ENCODE data around the gene ABRACL. TPM values are rescaled to one million over a fixed set of nuclear protein-coding genes. Genes with fewer than 3 reads are reported as not detected.

The ABRACL gene
- total RNA-seq, 1 donor from 2014 or later: 82.8 TPM

DNA sequence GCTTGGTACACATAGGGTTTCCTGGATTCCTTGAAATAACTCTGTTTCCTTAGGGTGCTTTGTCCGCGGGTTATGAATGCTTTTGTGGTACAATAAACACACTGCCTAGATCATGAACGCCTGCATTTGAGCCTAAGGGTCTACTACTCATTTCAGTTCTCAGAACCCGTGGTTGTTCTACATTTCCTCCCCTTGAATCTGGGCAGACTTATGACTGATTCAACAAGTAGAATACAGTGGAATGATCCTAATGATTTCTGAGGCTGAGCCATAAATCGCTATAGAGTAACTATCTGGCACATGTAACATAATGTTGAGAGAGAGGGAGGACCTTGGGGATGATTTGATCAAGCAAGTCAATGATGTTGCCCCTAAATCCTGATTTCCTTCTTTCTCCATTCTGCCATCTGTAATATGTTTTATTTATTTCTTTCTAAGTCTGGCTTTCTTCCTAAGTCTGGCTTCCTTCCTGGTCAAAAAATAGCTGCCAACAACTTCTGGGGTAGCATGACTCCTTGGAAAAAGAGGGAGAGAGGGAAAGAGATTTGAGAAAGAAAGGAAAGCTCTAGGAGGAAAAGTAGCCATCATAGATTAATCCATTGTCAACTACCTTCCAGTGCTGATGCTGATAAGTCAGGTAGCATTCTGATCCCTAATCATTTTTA is 23.0 kb downstream of the ABRACL start:
- no peak for DNase-seq (ENCODE audit: extremely low read depth, low read depth, low spot score)

DNA sequence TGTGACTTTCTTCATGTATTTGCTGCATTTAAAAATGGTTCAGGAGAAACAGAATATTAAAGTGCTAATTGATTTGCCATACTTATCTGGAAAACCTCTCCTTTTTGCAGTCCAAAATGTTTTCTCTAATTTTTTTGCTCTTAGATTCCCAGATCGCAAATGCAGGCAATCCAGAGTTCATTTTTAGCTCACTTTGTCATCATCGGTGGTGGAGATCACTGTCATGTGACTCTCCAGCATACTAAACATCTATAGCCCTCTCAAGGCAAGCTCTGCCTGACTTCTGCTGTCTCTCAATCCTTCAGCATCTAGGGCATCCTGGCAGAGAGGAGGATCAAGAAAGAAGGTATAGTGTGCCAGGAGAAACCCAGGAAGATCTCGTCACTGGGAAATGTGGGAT is 24.8 kb downstream of the ABRACL start:
- DNase-seq (ENCODE audit: extremely low read depth, low read depth, low spot score): no peak

DNA sequence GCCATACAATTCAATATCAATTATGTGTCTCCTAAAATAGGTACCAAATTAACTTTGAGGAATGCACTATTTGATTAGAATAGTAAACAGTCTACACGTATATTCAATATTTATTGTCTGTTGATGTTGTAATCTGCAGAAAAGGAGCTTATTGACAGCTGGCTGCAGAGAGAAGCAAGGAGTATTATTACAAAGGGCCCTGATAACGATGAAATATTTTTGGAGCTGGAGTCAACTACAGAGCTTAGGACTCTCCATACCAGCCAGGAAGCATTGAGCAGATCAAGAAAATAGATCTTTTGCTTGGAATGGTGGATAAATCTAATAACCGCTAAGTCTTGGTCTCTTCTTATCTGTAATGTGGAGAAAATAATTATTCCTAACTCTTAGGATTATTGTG is 25.5 kb downstream of the ABRACL start:
- no peak for DNase-seq (ENCODE audit: extremely low read depth, low read depth, low spot score)

DNA sequence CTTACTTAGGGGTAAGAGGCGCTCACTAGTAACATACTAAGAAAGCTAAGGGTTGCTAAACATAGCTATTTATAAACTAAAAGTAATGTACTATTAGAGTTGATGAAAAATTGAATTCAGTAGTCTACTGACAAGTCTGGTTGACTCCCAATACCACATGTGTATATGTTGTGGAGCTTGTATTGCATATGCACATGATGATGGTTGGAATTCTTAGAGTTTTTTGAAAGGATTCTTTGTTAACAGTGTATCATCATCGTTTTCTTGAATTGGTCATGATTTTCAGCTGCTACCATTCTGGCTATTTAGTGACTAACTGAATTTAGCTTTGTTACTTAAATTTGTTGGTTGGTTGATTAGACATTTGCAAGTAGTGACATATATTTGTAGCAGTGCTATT is 27.2 kb downstream of the ABRACL start:
- DNase-seq (ENCODE audit: extremely low read depth, low read depth, low spot score): no peak

DNA sequence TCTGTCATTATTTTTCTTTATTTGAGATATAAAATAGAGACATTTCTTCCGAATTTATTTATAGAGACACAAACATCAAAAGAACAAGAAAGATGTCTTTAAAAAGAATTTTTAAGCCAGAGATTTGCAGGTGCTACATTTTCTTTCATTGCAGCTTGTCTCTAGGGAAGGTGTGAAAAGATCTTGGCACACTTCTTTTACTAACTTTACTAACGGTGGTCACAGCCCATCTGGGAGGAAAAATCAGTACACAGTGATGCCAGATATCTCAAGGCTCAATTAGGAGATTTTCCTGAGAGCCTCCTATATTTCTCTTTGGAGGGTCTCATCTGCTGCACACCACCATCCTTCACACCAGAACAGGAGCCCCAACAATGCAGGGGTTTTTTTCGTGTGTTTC is 29.5 kb downstream of the ABRACL start:
- no peak for DNase-seq (ENCODE audit: extremely low read depth, low read depth, low spot score)

DNA sequence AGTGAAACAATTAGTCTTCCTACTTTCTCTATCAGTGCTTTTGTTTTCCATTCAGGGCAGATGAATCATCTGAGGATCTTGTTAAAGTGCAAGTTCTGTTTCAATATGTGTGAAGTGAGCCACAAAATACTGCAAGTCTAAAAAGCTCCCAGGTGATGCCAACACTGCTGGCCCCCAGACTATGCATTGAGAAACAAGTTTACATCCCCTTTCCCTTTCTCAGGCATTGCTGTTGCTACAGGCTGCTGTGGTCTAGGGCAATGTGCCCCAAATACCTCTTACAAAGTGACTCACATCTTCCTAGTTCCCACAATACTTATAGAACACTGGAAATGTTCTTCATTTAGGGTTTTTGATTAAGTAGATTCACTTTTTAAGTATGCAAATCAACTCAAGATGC is 31.8 kb downstream of the ABRACL start:
- no peak for DNase-seq (ENCODE audit: extremely low read depth, low read depth, low spot score)

DNA sequence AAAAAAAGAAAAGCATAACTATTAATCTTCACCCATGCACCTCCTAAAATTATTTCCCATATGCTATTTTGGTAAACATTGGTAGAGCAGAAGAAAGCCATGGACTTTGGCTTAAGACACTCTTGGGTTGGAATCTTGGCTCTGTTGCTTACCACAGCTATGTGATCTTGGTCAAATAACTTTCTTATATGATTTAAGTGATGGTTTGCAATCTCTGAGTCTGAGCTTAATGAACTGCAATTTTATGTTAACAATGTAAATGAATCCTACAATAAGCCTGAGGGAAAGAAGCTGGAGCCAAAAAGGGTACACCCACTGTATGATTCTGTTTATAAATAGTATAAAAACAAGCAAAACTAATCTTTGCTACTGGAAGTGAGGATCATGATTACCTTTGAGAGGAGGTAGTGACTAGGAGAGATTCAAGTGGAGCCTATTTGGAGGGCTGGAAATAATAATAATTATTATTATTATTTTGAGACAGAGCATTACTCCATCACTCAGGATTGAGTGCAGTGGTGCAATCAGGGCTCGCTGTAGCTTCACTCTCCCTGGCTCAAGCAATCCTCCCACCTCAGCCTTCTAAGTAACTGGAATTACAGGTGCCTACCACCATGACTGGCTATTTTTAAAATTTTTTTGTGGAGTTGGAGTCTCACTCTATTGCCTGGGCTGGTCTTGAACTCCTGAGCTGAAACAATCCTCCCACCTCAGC is 34.5 kb downstream of the ABRACL start:
- no peak for DNase-seq (ENCODE audit: extremely low read depth, low read depth, low spot score)

DNA sequence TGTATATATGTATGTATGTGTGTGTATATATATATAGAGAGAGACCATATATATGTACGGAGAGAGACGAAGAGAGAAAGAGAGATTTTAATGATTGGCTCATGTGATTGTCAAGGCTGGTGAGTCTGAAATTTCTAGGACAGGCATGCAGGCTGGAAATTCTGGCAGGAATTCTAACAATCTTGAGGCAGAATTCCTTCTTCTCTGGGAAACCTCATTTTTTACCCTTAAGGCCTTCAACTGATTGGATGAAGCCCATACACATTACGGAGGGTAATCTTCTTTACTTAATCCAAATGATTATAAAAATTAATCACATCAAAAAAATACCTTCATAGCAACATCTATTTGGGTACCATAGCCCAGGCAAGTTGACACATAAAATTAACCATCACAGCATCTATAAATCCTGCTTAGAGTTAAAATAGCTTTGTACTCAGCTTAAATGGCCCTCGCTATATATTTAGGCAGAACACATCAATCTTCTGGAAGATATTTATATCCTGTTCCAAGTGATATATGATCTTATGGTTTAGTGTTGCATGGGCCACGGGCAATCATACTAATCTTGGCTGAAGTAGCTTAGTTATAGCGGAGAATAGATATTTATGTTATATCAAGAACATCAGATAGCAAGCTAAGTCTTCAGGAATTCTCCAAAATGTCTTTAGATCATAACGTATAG is 36.6 kb downstream of the ABRACL start:
- no peak for DNase-seq (ENCODE audit: extremely low read depth, low read depth, low spot score)

DNA sequence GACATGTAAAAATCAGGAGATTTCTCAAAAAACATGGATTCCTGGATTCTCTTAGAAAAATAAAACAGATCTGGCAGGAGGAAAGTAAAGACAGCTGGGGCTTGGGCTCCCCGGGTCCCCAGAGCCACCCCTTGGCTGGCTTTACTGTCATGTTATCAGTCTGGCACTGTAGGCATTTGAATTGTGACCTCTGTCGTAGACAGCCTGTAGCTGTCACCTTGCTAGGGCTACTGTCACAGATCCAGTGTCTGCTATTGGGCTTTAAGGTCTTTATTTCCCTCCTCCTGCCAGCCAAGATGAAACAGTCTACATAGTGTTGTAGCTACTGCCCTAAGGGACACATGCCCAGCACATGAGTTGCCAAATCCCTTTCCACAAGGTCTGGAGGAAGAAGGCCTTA is 37.5 kb downstream of the ABRACL start:
- no peak for DNase-seq (ENCODE audit: extremely low read depth, low read depth, low spot score)

DNA sequence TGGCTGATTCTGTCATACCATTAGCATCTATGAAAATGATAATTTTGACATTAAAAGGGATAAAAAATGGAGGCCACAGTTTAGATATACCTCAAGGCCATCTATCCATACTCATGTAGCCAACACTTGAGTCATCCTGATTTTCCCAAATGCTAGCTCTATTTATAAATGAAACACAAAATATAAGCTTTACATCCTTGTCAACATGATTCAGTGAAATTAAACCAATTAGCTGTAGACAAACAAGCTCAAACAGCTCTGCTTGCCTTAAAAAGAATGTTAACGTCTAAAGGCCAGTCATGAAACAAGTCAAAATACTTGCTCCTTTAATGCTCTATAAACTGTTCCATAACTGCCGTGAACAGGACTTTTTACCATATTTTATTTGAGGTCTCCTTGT is 40.3 kb downstream of the ABRACL start:
- DNase-seq (ENCODE audit: extremely low read depth, low read depth, low spot score): no peak

DNA sequence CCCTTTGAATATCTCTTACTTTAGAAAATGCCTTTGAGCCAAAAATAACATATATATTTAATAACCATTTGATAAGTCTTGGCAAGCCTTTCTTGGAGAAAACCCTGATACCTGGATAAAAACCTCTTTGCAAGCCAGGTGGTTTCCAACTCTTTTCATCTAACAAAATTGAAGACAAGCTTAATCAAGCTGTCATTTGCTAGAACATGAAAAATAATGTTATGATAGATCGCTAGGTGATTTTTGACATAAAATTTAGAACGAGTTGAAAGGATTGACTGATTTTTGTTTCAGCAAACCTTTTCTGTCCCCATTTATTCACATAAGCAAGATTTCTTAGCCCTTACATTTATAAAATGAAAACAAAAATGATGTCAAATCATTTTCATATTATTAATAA is 44.6 kb downstream of the ABRACL start:
- DNase-seq (ENCODE audit: extremely low read depth, low read depth, low spot score): no peak

DNA sequence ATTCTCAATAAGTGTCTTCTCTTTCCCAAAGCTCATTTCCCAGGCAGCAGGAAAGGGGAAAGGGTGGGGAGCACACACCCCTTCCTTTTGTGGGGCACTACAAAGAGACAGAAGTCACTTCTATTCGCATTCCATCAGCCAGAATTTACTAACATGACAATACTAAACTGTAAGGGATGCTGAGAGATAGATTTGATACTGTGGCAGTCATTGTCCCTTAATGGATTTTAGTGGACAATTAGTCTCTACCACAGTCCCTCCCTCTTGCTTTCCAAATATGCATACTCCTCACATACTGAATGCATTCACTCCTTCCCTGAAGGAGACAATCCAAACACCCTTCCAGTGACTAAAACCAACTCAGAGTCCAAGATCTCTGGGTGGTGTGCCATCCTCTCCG is 50.5 kb downstream of the ABRACL start:
- no peak for DNase-seq (ENCODE audit: extremely low read depth, low read depth, low spot score)

DNA sequence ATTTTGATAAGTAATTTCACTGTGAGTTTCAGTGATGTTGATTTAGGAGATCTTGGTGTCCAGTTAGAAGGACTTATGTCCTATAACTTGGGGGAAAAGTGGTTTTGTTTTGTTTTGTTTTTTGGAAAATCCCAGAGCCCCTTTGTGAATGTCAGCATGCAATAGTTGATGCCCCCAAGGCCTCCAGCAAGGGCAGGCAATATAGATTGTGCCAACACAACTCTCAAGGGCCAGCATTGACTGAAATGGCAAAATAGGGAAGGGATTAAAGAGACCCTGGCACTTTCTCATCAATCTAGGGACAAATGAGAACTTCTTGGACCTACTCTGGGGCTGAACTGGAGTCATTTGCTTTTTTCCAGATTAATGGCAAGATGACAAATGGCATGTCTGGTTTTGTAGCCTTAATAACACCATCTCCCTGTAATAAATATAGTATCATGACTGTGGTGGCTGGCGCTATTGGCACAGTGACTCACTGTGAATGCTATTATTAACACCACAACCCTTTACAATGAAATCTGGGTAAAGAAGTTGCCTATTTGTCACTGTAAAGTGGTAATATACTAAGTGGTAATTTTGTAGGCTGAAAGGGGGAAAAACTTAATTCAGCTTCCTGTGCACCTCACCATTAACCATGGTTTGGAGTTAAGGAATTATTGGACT is 51.8 kb downstream of the ABRACL start:
- DNase-seq (ENCODE audit: extremely low read depth, low read depth, low spot score): no peak

DNA sequence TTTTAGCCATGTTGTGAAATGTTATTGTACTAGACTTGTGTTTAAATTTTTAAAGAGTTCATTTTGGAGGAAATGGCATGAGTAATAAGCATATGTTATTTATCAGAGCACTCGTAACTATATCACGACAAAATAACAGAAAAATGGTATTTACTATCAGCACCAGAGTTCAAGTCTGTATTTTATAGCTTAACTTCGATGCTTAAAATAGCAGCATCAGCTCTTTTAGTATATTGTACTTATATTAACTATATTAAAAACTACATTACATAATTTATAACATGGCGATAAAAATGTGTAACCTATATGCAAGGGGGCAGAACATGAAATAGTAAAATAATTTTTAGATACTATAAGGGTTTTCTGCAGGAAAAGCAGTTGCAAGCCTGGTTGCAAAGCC is 52.9 kb downstream of the ABRACL start:
- DNase-seq (ENCODE audit: extremely low read depth, low read depth, low spot score): no peak

DNA sequence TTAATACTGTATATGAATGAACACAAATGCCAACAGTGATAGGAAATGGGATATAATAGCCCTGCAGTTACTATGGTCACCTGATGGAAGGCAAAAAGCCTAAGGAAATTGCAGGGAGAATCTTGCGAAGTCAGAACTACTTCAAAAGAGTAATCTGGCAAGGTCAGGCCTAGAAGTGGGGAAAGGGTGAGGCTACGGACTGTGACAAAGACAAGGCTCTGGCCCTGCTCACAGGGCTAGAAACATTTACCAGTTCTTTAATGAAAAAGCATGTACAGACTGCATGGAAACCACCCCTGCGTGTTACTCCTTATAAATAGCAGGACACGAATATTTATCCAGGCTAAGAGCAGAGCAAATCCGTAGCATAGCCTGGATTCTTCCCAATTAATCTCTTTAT is 53.8 kb downstream of the ABRACL start:
- DNase-seq (ENCODE audit: extremely low read depth, low read depth, low spot score): no peak

DNA sequence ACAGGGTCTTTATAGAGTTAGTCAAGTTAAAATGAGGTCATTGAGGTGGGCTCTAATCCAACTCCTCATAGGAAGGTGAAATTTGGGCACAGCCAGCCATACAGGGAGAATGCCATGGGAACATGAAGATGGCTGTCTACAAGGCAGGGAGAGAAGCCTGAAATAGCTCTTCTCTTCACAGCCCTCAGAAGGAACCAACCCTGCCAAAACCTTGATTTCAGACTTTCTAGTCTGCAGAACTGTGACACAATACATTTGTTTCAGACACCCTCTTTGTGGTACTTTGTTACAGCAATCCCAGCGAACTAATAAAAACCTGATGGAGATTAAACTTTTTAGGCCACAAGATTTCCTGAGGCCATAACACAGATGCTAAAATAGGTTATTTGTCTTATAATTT is 63.3 kb downstream of the ABRACL start:
- no peak for DNase-seq (ENCODE audit: extremely low read depth, low read depth, low spot score)

Other genes with a start within 250 kb of the ABRACL start
- 0.12 TPM in 1 of 2 replicates, not detected in the other for gene ECT2L, start 232.7 kb upstream of the ABRACL start, total RNA-seq
- 25.2 and 32.1 TPM in 2 replicates for gene REPS1, start 40.5 kb upstream of the ABRACL start, total RNA-seq
- gene HECA, start 106.3 kb downstream of the ABRACL start, total RNA-seq: 16.4 and 19.3 TPM in 2 replicates